Endothelial cell of umbilical vein (primary cell): ENCODE measurements around the gene SPRYD7. TPM values are rescaled to one million over a fixed set of nuclear protein-coding genes. Genes with fewer than 3 reads are reported as not detected.

Experiments used
- BruUV-seq: library from RNA; stranded (reverse); fragments of 400-500 nt; replicated peaks from 2 replicates; lab custom pipeline; 2021; lab: Mats Ljungman, UMichigan
- CTCF ChIA-PET: fragments of 300-600, 350-600 bp; sonication (Branson Sonifier 250); formaldehyde crosslinking; loops from one replicate; lab custom pipeline; 2021; ENCODE audit warnings: antibody characterized with exemption, inconsistent platforms; lab: Charles Lee
- POLR2A ChIA-PET: fragments of 300-600, 350-600 bp; sonication (Branson Sonifier 250); formaldehyde crosslinking; loops from one replicate; lab custom pipeline; 2021; ENCODE audit warnings: antibody characterized with exemption, inconsistent platforms; lab: Charles Lee
- DNase-seq: peaks from one replicate; pipeline ENCODE4 v3.0.0-alpha.2; 2011; ENCODE audit warnings: low read depth, low spot score
- FAIRE-seq: peaks from 2 replicates; lab custom pipeline; 2011; peaks lifted over from hg19 to GRCh38; lab: Jason Lieb, UNC
- H2AFZ ChIP-seq: 2 replicates; pipeline ENCODE4 v1.6.0; 2012; ENCODE audit warnings: low read depth, low read length, control low read depth, inconsistent platforms
- H3K27ac ChIP-seq: 2 replicates; pipeline ENCODE4 v1.5.1; 2011; ENCODE audit warnings: low read depth, mild to moderate bottlenecking, control low read depth, low read length, moderate library complexity; ENCODE audit not compliant: insufficient read depth
- H3K27me3 ChIP-seq, 2 experiments: 2 replicates each; pipeline versions ENCODE4 v1.6.0 to v1.6.1; 2011; ENCODE audit warnings: low read length in 2 of 2, mixed read lengths in 1 of 2; ENCODE audit not compliant: control insufficient read depth in 2 of 2, insufficient read depth in 2 of 2
- H3K36me3 ChIP-seq, 2 experiments: 2 replicates in 1 of 2; 3 replicates in 1 of 2; pipeline ENCODE4 v1.5.1; 2011; ENCODE audit warnings: low read length in 2 of 2, mild to moderate bottlenecking in 1 of 2, moderate library complexity in 1 of 2; ENCODE audit not compliant: control insufficient read depth in 2 of 2, insufficient read depth in 2 of 2; ENCODE audit errors: extremely low read depth in 1 of 2
- H3K4me1 ChIP-seq: 3 replicates; pipeline ENCODE4 v1.5.1; 2011; ENCODE audit warnings: mild to moderate bottlenecking, low read length; ENCODE audit not compliant: control insufficient read depth, insufficient read depth; ENCODE audit errors: extremely low read depth
- H3K4me2 ChIP-seq: 2 replicates; pipeline ENCODE4 v1.6.1; 2011; ENCODE audit warnings: low read length, control low read depth, mixed read lengths; ENCODE audit not compliant: insufficient read depth
- H3K4me3 ChIP-seq, 3 experiments: fragments of 200-600 bp in 1 of 3; sonication (generic), shearing (Covaris generic) in 1 of 3; replicated peaks in 1 of 3; 2 replicates each; pipeline ENCODE4 v1.5.1; 2011 to 2016; ENCODE audit warnings: control low read depth in 3 of 3, low read length in 3 of 3, mild to moderate bottlenecking in 2 of 3, inconsistent platforms in 1 of 3, low read depth in 1 of 3, moderate library complexity in 1 of 3; ENCODE audit not compliant: insufficient read depth in 1 of 3
- H3K79me2 ChIP-seq: 2 replicates; pipeline ENCODE4 v1.6.0; 2012; ENCODE audit warnings: low read length, inconsistent platforms; ENCODE audit not compliant: control insufficient read depth, insufficient read depth
- H3K9ac ChIP-seq: replicated peaks from 2 replicates; pipeline ENCODE3; 2011; ENCODE audit warnings: low read length, control low read depth; ENCODE audit not compliant: insufficient read depth; ENCODE audit errors: extremely low read depth
- H3K9me1 ChIP-seq: replicated peaks from 3 replicates; pipeline ENCODE4 v1.6.0; 2011; ENCODE audit warnings: mild to moderate bottlenecking, low read length; ENCODE audit not compliant: control insufficient read depth, insufficient read depth; ENCODE audit errors: extremely low read depth
- H3K9me3 ChIP-seq: replicated peaks from 2 replicates; pipeline ENCODE4 v1.5.1; 2012; ENCODE audit warnings: low read length, inconsistent platforms; ENCODE audit not compliant: control insufficient read depth, insufficient read depth
- H4K20me1 ChIP-seq: replicated peaks from 2 replicates; pipeline ENCODE3; 2011; ENCODE audit warnings: mild to moderate bottlenecking, low read length; ENCODE audit not compliant: control insufficient read depth, insufficient read depth; ENCODE audit errors: extremely low read depth
- CTCF ChIP-seq, 2 donors: IDR thresholded peaks; 1 replicate in 1 of 2; 2 replicates in 1 of 2; pipeline ENCODE4 v1.5.1; 2011; ENCODE audit warnings: low read length in 2 of 2, mild to moderate bottlenecking in 2 of 2, moderate library complexity in 2 of 2, control low read depth in 1 of 2, inconsistent platforms in 1 of 2, low read depth in 1 of 2; ENCODE audit not compliant: insufficient read depth in 1 of 2; ENCODE audit errors: extremely low read depth in 1 of 2
- EZH2 ChIP-seq: IDR thresholded peaks from 2 replicates; pipeline ENCODE4 v1.6.1; 2012; ENCODE audit warnings: borderline replicate concordance, low read depth, mild to moderate bottlenecking, moderate library complexity, low read length, inconsistent platforms; ENCODE audit not compliant: severe bottlenecking
- FOS ChIP-seq: IDR thresholded peaks from 2 replicates; pipeline ENCODE4 v1.6.1; 2011; ENCODE audit warnings: mild to moderate bottlenecking, low read length, moderate library complexity, borderline replicate concordance; ENCODE audit not compliant: insufficient read depth
- GATA2 ChIP-seq: IDR thresholded peaks from 2 replicates; pipeline ENCODE4 v1.7.0; 2011; ENCODE audit warnings: low read depth, mild to moderate bottlenecking, moderate library complexity, mixed read lengths, low read length; ENCODE audit not compliant: insufficient read length, insufficient read depth
- JUN ChIP-seq: IDR thresholded peaks from 2 replicates; pipeline ENCODE4 v1.6.1; 2011; ENCODE audit warnings: borderline replicate concordance, low read depth; ENCODE audit not compliant: insufficient read length, insufficient read depth
- MAX ChIP-seq: IDR thresholded peaks from 2 replicates; pipeline ENCODE4 v1.6.1; 2011; ENCODE audit not compliant: insufficient read depth, insufficient read length
- MYC ChIP-seq: IDR thresholded peaks from one replicate; pipeline ENCODE4 v1.6.1; 2011; ENCODE audit warnings: mild to moderate bottlenecking, low read depth, low read length
- POLR2A ChIP-seq: IDR thresholded peaks from 2 replicates; pipeline ENCODE4 v1.6.1; 2012; ENCODE audit warnings: low read depth, mild to moderate bottlenecking, control low read depth, low read length
- POLR2AphosphoS5 ChIP-seq: IDR thresholded peaks from 2 replicates; pipeline ENCODE4 v1.6.1; 2012; ENCODE audit warnings: low read depth, mild to moderate bottlenecking, control low read depth, low read length, moderate library complexity; ENCODE audit not compliant: insufficient read depth
- dilution Hi-C: fragments of 300-500 bp; cut with MboI; formaldehyde crosslinking; loops from one replicate; pipeline ENCODE4 v1.15.0; 2019; ENCODE audit warnings: low sequenced_read_pairs; ENCODE audit not compliant: extremely low pct_ligation_motif_present
- intact Hi-C: fragments of 100-400 bp; cut with micrococcal nuclease; formaldehyde crosslinking; loops from one replicate; pipeline ENCODE4 v1.10.0; 2022
- polyA plus RNA-seq, 4 experiments: library from polyadenylated mRNA; depleted of rRNA in 3 of 4; stranded (reverse) in 3 of 4; unstranded in 1 of 4; fragments of >200 nt; gene quantifications; 2 replicates each; pipeline versions ENCODE4 v1.2.1 to v1.2.3, GENCODE V29; 2011 to 2012; ENCODE audit warnings: missing spikeins in 1 of 4
- total RNA-seq: library from RNA; stranded (reverse); gene quantifications from 2 replicates; pipeline ENCODE4 v1.2.3, GENCODE V29; 2021

SPRYD7 gene
- total and polyA plus RNA-seq, 2 donors (not counting 3 experiments of a cell fraction or from before 2014, with no cell fraction given), result 2.9 to 7.5 TPM

GRCh38 chr13:49893591-49893990, 42.5 kb downstream of the SPRYD7 start:
- DNase-seq (no peak), FAIRE-seq (no peak)
- dilution Hi-C loops, result no loop called here

GRCh38 chr13:49890376-49890775, 45.8 kb downstream of the SPRYD7 start:
- Histone ChIP-seq H3K9ac (no peak overlapping the region), H2AFZ (no peak overlapping the region), H3K4me3 (no peak overlapping the region), H3K79me2 (no peaks in the 10 kb centered on the region), H4K20me1 (no peaks in the 10 kb centered on the region), H3K27me3 (peaks cover 0 to 2% of the 10 kb centered on the region in 2 experiments), H3K9me1 (no peaks in the 10 kb centered on the region), H3K36me3 (no peaks in the 10 kb centered on the region), H3K4me2 (no peak overlapping the region), H3K27ac (no peak overlapping the region), H3K4me1 (no peaks in the 10 kb centered on the region), H3K9me3 (no peaks in the 10 kb centered on the region)
- FAIRE-seq, result no peak
- no TSS peak for BruUV-seq
- TF ChIP-seq MYC, result no peak
- TF ChIP-seq EZH2, result no peak
- TF ChIP-seq GATA2, result no peak
- no peak for TF ChIP-seq JUN
- TF ChIP-seq CTCF (IDR thresholded peaks at IDR 0.05; ENCODE audit: extremely low read depth in 1 of 2, insufficient read depth in 1 of 2, low read depth in 1 of 2, low read length in 2 of 2), result no peak
- no peak for TF ChIP-seq MAX
- TF ChIP-seq POLR2A, result no peak
- TF ChIP-seq POLR2AphosphoS5, result no peak
- no peak for TF ChIP-seq FOS
- dilution Hi-C loops, result no loop called here
- intact Hi-C loops, result no loop called here
- DNase-seq, result no peak
- POLR2A ChIA-PET, result no interaction called here
- CTCF ChIA-PET, result interaction anchor here (0.6 kb wide), 1 partner anchor 364 kb away, joined by 3 read pairs; no protein-coding TSS in a partner anchor

More at GRCh38 chr13:49893591-49893990, 42.5 kb downstream of the SPRYD7 start:
- Histone ChIP-seq H4K20me1 (no peaks in the 10 kb centered on the region), H3K36me3 (no peaks in the 10 kb centered on the region), H3K4me3 (no peak overlapping the region), H3K9ac (no peak overlapping the region), H3K4me2 (no peak overlapping the region), H3K27me3 (peaks cover 2 to 3% of the 10 kb centered on the region in 2 experiments), H3K4me1 (no peaks in the 10 kb centered on the region), H3K79me2 (no peaks in the 10 kb centered on the region), H3K27ac (no peak overlapping the region), H2AFZ (no peak overlapping the region), H3K9me3 (no peaks in the 10 kb centered on the region), H3K9me1 (no peaks in the 10 kb centered on the region)
- no TSS peak for BruUV-seq
- TF ChIP-seq POLR2A, result no peak
- ChIA-PET CTCF (no interaction called here), POLR2A (no interaction called here)
- intact Hi-C loops, result no loop called here
